ENCODE data around the gene NCAPG2. TPM values are rescaled to one million over a fixed set of nuclear protein-coding genes. Genes with fewer than 3 reads are reported as not detected.

NCAPG2 gene
- total RNA-seq, 1 donor from 2014 or later, result 46.1 TPM

DNA sequence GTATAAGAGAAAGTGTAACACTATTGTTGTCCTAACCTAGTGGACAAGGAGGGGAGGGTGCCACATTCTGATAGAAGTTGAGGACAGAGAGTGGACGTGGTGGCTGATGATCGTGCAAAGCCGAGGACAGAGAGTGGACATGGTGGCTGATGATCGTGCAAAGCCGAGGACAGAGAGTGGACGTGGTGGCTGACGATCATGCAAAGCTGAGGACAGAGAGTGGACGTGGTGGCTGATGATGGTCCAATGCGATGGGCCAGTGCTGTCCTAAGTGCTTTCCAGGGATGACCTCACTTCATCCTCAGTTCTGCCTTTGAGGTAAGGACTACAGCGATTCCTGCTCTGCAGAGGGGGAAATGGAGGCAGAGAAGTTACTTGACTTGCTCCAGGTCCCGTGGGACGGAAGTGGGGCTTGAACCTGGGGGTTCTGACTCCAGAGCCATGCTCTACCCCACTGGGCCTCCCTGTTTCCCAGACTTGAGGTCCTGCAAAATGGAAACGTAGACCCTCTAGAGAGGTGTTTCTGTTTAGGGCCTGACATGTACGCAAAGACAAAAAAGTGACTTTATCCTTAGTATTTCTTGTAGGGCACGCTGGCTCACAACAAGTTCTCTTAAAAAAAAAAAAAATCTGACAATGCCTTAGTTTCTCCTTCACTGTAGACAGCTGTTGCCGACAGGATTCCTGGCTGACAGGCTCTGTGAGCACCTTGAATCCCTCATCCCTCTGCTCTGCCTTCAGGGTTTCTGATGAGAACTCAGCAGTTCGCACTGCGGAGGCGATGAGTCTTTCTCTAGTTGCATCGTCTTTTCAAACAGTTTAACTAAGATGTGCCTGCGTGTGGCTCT lies 20.3 kb upstream of the NCAPG2 start:
- no peak for DNase-seq (ENCODE audit: extremely low spot score, unreplicated experiment)
- Mint-ChIP-seq H3K27me3 (no peaks in the 10 kb centered on the region), H3K9me3 (peaks cover 4% of the 10 kb centered on the region), H3K36me3 (peaks cover 2% of the 10 kb centered on the region), H3K4me3 (no peak overlapping the region), H3K4me1 (ENCODE audit: unreplicated experiment) (no peaks in the 10 kb centered on the region), H3K27ac (no peak overlapping the region)
- TF ChIP-seq, protein P1, sequence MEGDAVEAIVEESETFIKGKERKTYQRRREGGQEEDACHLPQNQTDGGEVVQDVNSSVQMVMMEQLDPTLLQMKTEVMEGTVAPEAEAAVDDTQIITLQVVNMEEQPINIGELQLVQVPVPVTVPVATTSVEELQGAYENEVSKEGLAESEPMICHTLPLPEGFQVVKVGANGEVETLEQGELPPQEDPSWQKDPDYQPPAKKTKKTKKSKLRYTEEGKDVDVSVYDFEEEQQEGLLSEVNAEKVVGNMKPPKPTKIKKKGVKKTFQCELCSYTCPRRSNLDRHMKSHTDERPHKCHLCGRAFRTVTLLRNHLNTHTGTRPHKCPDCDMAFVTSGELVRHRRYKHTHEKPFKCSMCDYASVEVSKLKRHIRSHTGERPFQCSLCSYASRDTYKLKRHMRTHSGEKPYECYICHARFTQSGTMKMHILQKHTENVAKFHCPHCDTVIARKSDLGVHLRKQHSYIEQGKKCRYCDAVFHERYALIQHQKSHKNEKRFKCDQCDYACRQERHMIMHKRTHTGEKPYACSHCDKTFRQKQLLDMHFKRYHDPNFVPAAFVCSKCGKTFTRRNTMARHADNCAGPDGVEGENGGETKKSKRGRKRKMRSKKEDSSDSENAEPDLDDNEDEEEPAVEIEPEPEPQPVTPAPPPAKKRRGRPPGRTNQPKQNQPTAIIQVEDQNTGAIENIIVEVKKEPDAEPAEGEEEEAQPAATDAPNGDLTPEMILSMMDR (conservative IDR thresholded peaks at IDR 0.05), result no peak

GRCh38 chr7:158723714-158724385 lies 19.2 kb upstream of the NCAPG2 start:
- no peak for DNase-seq (ENCODE audit: extremely low spot score, unreplicated experiment)
- H3K4me1 Mint-ChIP-seq (ENCODE audit: unreplicated experiment), result no peaks in the 10 kb centered on the region
- H3K36me3 Mint-ChIP-seq, result no peaks in the 10 kb centered on the region
- no peak overlapping the region for H3K4me3 Mint-ChIP-seq
- H3K9me3 Mint-ChIP-seq, result peaks cover 4% of the 10 kb centered on the region
- TF ChIP-seq, protein P1 (conservative IDR thresholded peaks at IDR 0.05), result no peak
- H3K27me3 Mint-ChIP-seq, result peaks cover 9% of the 10 kb centered on the region
- H3K27ac Mint-ChIP-seq, result no peak overlapping the region

DNA sequence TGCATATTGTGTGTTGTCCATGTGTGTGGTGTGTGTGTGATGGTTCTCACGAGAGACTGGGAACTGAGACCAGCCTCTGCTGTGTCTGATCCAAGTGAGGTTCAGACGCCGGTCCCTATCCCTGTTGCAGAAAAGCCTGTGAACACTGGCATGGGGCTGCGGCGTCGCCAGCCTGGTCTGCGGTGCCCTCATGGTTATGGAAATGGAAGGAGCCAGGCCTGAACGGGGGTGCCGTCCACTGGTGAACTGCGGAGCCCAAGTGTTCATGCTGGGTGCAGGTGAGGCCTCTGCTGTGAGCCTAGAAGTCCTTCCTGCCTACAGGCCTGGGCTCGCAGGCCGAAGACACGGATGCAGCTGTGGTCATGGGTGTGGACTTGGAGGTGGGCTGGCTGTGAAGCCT lies 18.7 kb upstream of the NCAPG2 start:
- Mint-ChIP-seq H3K4me3 (no peak overlapping the region), H3K9me3 (peaks cover 4% of the 10 kb centered on the region)

GRCh38 chr7:158722574-158723237 lies 18.1 kb upstream of the NCAPG2 start:
- no peak overlapping the region for H3K4me3 Mint-ChIP-seq
- no peak for DNase-seq (ENCODE audit: extremely low spot score, unreplicated experiment)

More for the DNA sequence above, 18.7 kb upstream of the NCAPG2 start:
- Mint-ChIP-seq H3K4me1 (ENCODE audit: unreplicated experiment) (no peaks in the 10 kb centered on the region), H3K36me3 (no peaks in the 10 kb centered on the region), H3K27ac (no peak overlapping the region), H3K27me3 (peaks cover 15% of the 10 kb centered on the region)
- TF ChIP-seq, protein P1 (conservative IDR thresholded peaks at IDR 0.05), result no peak
- DNase-seq (ENCODE audit: extremely low spot score, unreplicated experiment), result no peak

DNA sequence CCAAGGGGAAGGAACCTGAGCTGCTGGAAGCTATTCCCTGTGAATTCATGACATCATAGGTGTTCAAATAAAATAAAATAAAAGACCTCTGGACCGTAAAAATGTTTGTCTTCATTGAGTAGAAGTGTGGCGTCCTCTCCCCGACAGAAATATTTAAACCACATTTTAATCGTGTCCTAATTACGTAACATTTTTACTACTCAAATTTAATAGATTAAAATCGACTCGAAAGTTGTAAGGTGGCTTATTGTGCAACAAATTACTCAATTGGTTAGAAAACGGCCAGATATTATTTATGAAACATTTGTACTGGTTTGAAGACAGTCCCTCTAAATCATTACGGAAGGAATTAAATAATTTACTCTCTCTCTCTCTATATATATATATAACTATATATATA lies 15.5 kb upstream of the NCAPG2 start:
- peaks cover 4% of the 10 kb centered on the region for H3K9me3 Mint-ChIP-seq
- no peaks in the 10 kb centered on the region for H3K36me3 Mint-ChIP-seq
- no peak for DNase-seq (ENCODE audit: extremely low spot score, unreplicated experiment)
- H3K4me1 Mint-ChIP-seq (ENCODE audit: unreplicated experiment), result no peaks in the 10 kb centered on the region
- no peak overlapping the region for H3K4me3 Mint-ChIP-seq
- H3K27ac Mint-ChIP-seq, result no peak overlapping the region
- H3K27me3 Mint-ChIP-seq, result peaks cover 38% of the 10 kb centered on the region
- TF ChIP-seq, protein P1 (conservative IDR thresholded peaks at IDR 0.05), result no peak

More at GRCh38 chr7:158722574-158723237, 18.1 kb upstream of the NCAPG2 start:
- no peaks in the 10 kb centered on the region for H3K36me3 Mint-ChIP-seq
- no peak overlapping the region for H3K27ac Mint-ChIP-seq
- peaks cover 4% of the 10 kb centered on the region for H3K9me3 Mint-ChIP-seq
- H3K27me3 Mint-ChIP-seq, result peaks cover 20% of the 10 kb centered on the region
- no peaks in the 10 kb centered on the region for H3K4me1 Mint-ChIP-seq (ENCODE audit: unreplicated experiment)
- TF ChIP-seq, protein P1 (conservative IDR thresholded peaks at IDR 0.05), result no peak

All from type B pancreatic cell (in vitro differentiated cells).